Dermis lymphatic vessel endothelial cell (primary cell): ENCODE data around the gene KCNG2. TPM values are rescaled to one million over a fixed set of nuclear protein-coding genes. Genes with fewer than 3 reads are reported as not detected.

Source experiments
- total RNA-seq: library from RNA; depleted of rRNA; stranded (reverse); fragments of >200 nt; gene quantifications from 2 replicates; pipeline ENCODE4 v1.2.1, GENCODE V29; 2014

KCNG2 gene
- 0.43 and 0.69 TPM in 2 replicates for total RNA-seq

GRCh38 chr18:79797518-79798345 is at the start of gene KCNG2:
TSS of gene KCNG2 (plus strand) at chr18:79797938. CDS start at chr18:79863668, 65,730 bp downstream.

Other genes with a start within 250 kb of the KCNG2 start
- gene CTDP1, start 118.1 kb upstream of the KCNG2 start, total RNA-seq, result 24.8 and 25.8 TPM in 2 replicates
- 39.0 and 40.0 TPM in 2 replicates for gene SLC66A2, start 153.7 kb downstream of the KCNG2 start, total RNA-seq
- 3.0 and 4.3 TPM in 2 replicates for gene HSBP1L1, start 166.7 kb downstream of the KCNG2 start, total RNA-seq
- 37.1 and 46.3 TPM in 2 replicates for gene TXNL4A, start 190.6 kb downstream of the KCNG2 start, total RNA-seq
- 32.1 and 42.8 TPM in 2 replicates for gene RBFA, start 236.5 kb downstream of the KCNG2 start, total RNA-seq